GM21360 (cell line): ENCODE data around the gene MEIG1.
"Not testable (repeated sequence)": the region's sequence is repeated elsewhere in the genome, so short reads cannot be mapped to it uniquely, and the experiment has no call there.

Experiments
- ATAC-seq: cut with Tn5 transposase; IDR thresholded peaks from one replicate; pipeline ENCODE4 v1.9.1; 2021; ENCODE audit warnings: mild to moderate bottlenecking, moderate library complexity; ENCODE audit not compliant: unreplicated experiment

The MEIG1 gene

DNA sequence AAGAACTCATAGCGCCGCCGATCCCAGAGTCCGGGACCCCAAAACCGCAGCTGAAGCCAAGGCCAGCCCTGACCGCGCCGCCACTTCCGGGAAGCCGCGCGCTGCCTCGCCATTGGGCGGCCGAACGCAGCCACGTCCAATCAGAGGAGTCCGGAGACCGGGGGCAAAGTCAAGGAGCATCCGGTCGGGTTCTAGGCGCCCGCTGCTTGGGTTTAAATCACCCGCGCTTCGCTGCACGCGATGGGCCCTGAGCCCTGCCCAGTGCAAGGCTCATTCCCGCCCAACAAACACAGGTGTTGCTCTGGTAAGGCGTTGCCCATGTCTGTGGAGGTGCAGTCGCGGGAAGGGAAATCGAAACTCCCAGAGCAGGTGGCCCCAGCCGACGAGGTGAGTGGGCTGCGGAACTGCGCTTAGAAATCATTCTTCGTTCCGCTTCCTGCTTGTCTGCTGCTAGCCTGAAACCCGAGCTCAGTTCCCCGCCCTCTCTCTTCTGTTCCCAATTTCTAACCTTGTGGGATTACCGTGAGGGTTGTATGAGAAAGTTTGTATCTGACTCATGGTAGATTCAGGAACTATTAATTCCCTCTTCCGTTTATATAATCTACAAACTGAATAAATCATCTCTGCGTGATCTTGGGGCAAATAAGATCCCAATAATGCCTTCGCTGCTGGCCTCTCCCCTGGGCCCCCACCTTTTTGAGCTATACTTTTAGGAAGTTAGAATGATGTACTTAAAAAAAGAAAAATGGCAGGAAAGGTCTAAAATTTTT lies 5.0 kb upstream of the MEIG1 start, which contains the start of gene DCLRE1C:
DCLRE1C (minus strand) TSS at position 96 of the 770 bp plus-strand sequence; CDS start at position 10, 86 bp downstream.
- peak; percentile 81 for ATAC-seq

DNA sequence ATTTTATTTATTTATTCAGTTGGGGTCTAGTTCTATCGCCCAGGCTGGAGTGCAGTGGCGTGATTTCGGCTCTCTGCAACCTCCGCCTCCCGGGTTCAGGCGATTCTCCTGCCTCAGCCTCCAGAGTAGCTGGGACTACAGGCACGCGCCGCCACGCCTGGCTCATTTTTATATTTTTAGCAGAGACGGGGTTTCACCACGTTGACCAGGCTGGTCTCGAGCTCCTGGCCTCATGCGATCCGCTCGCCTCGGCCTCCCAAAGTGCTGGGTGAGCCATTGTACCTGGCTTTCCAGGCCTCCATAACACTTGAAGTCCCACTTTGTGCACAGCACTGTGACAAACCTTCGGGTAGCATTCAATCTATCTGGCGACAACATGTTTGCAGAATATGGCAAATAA lies 4.3 kb upstream of the MEIG1 start:
- no peak for ATAC-seq

DNA sequence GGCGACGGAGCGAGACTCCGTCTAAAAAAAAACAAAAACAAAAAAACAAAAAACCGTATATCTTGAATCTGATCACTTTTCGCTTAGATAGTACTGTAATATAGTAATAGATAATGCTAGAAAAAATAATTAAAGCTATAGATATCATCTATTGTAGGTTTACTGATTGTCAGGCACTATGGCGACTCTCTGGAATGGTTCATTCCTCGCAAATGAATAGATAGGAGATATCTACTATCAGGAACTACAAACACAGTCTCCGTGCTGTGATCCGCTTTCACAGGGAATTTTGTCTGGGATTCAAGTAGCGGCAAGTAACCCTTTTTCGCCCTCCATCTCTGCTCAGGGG lies 342 bp upstream of the MEIG1 start:
- ATAC-seq: no peak

DNA sequence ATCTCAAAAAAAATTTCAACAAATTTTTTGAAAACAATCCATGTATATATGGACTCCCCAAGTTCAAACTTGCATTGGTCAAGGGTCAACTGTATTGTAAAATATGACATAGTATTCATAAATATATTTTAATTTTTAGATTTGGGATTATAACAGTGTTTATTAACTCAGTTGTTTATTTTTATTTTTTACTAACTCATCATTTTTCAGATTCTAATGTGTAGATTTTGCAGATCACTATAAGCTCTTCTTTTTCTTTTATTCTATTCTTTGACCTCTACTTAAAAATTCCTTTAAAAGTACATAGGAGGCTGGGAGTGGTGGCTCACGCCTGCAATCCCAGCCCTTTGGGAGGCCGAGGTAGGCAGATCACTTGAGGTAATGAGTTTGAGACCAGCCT lies 8.7 kb downstream of the MEIG1 start:
- no peak for ATAC-seq

DNA sequence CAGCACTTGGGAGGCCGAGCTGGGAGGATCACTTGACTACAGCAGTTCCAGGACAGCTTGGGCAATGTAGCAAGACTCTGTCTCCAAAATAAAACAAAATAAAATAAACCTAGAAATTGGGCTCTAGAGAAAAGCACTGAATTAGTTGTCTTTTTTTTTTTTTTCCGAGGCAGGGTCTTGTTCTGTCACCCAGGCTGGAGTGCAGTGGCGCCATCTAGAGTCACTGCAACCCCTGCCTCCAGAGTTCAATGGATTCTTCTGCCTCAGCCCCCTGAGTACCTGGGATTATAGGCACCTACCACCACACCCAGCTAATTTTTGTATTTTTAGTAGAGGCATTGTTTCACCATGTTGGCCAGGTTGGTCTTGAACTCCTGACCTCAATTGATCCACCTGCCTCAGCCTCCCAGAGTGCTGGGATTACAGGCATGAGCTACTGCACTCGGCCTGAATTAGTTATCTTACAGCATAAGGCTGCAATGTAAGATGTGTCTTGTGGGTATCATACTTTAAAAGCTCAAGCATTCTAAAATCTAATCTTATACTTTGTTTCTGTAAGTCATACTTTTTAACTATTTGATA lies 12.8 kb downstream of the MEIG1 start:
- no peak for ATAC-seq

DNA sequence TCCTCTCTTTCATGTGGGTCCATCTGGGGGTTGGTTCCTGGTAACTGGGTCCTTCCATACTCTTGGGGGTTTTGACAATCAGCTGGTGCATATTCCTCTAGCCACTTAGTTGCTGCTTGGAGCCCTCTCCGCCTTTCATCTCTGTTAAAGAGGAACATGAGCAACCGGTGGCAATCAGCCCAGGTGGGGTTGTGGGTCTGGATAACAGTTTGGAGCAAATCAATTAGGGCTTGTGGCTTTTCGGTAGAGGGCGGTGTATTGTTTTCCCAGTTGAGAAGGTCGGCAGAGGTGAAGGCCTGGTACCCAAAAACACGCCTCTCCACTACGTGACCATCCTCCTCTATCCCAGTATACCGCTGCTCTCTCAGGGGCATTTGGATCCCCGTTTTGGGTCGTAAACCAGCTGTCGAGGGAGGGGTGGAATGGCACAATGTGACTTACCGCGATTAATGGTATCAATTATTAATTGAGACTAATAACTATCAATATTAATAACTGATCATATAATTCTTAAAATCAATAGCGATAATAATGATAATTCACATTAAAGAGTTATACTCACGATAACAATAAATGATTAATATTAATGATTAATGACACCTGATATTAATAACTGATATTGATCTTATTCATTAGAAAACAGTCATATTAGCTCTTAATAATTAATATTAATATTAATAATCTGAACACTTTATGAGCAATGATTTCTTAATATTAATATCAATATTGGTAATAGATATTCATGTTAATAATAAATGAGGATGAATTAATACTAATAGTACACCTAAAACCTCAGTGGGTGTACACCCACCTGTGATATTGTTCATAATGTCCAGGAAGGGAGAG lies 15.2 kb downstream of the MEIG1 start:
- ATAC-seq: not testable (repeated sequence)

DNA sequence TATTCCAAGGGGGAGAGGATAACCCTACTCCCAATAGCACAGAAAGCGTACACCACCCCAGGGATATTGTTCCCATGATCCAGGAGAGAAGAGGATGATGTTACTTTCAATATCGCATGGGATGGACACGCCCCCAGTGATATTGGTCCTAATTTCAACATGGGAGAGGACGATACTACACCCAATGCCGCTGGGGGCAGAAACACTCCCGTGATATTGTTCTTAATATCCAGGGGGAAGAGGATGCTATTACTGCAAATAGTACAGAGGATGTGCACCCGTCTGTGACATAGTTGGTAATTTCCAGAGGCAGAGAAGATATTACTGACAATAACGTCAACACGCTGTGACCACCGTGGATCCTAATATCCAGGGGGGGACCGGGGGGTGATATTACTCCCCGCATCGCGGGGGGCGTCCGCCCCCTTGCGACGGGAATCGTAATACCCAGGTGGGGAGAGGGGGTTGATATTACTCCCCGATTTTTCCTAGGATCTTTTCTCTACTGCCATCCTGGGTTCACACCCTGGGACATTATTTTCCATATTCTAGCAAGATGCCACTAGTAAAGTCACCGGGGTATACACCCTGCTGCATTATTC lies 16.6 kb downstream of the MEIG1 start:
- ATAC-seq: no peak

DNA sequence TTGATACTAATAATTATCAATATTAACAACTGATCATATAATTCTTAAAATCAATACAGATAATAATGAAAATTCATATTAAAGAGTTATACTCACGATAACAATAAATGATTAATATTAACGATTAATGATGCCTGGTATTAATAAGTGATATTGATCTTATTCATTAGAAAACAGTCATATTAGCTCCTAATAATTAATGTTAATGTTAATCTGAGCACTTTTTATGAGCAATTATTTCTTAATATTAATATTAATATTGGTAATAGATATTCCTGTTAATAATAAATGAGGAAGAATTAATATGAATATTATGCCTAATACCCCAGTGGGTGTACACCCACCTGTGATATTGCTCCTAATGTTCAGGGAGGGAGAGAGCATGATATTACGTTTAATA lies 23.6 kb downstream of the MEIG1 start:
- no peak for ATAC-seq

DNA sequence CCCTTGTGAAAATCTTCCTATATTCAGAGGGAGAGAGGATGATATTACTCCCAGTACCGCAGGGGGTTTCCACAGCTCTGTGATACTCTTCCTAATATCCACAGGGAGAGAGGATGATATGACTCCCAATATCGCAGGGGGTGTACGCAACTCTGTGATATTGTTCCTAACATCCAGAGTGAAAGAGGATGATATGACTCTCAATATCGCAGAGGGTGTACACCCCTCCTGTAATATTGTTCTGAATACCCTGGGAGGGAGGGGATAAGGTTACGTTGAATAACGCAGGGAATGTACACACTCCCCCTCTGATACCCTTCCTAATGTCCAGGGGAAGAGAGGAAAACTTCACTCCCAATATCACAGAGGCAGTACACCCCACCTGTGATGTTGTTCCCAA lies 30.4 kb downstream of the MEIG1 start:
- not testable (repeated sequence) for ATAC-seq

DNA sequence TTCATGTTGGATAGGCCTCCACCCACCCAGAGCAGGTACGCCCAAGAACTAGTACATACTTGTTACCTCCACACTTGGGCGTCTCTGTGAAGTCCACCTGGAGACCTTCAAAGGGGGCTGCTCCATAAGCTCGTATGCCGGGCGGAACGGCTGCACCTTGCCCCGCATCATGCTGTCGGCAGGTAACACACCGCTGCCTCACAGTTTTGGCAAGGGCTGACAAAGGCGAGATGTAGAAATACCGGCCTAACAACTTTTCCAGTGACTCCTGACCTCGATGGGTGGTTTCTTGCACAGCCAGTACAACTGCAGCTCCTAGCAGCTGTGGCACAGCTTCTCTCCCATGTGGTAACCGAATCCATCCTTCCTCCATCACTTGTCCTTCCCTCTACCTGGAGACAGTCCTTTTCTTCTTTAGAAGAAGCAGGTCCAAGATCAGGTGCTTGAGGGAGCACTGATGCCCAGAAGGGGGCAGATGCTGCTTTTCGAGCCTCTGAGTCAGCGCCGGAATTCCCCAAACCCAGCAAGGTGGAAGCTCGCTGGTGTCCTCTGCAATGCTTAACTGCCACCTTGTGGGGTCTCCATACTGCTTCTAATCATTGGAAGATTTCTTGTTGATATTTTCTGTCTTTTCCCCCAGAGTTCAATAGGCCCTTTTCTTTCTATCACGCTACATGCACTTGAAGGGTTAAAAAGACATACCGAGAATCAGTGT lies 32.0 kb downstream of the MEIG1 start:
- not testable (repeated sequence) for ATAC-seq

DNA sequence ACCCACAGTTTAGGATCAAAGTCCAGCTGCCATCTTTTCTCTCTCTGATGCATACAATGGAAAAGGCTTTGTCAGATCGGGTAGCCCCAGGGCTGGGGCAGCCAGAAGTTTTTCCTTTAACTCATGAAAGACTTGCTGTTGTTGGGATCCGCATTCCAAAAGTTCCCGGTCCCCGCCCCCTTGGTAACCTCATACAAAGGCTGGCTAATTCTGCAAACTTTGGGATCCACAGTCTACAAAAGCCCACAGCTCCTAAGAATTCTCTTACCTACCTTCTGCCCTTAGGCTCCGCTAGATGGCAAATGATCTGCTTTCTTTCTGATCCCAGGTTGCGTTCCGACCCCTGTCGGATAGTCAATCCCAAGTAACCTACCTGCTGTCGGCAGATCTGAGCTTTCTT lies 33.1 kb downstream of the MEIG1 start:
- not testable (repeated sequence) for ATAC-seq

DNA sequence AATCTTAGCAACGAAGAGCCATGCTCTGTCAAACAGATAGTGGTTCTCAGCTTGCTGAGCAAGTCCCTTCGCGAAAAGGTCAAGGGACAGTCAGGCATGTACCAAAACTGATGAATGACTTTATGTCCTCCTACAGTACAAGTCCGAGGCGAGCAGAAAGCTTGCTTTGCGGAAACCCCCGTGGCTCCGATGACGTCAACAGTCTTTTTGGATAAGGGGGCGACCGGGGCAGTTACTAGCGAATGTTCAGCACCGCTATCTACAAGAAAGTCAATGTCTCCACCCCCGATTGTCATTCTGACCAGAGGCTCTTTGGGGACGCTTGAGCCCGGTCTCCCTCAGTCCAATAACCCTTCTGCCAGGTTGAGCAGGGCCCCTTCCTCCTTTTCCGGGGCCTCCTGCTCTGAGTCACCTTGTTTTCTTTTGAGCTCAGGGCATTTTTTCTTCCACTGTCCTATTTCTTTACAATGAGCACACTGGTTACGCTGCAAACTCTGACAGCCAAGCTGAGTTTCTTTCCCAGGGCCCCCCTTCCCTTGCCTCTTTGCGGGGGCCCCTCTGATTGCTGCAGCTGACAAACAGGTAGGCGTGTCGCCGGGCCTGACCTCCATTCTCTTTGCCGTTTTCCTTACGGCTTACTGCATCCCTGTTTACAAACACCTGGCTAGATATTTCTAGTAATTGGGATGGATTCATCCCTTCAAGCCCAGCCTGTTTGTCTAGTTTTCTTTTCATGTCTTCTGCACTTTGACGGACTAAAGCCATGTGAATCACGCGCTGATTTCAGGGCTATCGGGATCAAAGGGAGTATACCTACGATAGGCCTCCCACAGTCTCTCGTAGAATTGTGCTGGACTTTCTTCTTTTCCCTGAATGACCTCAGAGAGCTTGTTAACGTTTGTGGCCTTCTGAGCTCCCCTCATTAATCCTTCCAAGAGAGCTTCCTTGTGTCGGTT lies 34.6 kb downstream of the MEIG1 start:
- ATAC-seq: not testable (repeated sequence)

DNA sequence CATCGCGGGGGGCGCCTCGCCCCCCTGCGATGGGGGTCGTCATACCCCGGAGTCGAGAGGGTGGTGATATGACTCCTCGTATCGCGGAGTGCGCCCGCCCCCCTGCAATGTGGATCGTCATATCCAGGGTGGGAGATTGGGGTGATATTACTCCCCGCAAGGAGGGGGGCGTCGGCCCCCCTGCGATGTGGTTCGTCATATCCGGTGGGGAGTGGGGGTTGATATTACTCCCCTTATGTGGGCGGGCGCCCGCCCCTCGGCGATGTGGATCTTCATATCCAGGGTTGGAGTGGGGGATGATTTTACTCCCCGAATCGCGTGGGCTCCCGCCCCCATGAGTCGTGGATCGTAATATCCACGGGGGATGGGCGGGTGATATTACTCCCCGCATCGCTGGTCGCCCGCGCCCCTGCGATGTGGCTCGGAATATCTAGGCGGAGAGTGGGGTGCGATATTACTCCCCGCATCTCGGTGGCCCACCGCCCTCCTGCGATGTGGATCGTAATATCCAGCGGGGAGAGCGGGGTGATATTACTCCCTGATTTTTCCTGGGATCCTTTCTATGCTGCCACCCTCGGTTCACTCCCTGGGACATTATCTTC lies 36.9 kb downstream of the MEIG1 start:
- ATAC-seq: no peak

DNA sequence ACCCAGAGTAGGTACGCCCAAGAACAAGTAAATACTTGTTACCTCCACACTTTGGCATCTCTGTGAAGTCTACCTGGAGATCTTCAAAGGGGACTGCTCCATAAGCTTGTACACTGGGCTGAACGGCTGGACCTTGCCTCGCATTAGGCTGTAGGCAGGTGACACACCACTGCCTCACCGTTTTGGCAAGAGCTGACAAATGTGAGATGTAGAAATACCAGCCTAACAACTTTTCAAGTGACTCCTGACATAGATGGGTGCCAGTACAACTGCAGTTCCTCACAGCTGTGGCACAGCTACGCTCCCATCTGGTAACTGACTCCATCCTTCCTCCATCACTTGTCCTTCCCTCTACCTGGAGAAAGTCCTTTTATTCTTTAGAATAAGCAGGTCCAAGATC lies 54.3 kb downstream of the MEIG1 start:
- ATAC-seq: not testable (repeated sequence)

DNA sequence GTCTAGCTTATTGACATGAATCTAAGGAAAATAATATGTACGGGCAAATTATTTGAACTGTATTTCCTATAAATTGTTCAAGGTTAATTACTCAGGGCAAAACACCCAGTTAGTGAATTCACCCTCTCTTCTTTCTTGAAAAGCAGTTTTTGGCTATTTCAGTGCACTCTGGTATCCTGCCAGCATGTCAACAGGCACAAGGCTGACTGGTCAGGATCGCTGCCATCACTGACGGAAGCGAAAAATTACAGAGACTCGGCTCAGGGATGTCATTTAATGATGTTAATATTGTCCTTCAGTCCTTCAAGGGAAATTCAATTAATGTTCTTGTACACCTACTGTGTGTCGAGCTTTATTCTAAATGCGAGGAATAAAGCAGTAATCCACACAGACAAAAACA lies 56.3 kb downstream of the MEIG1 start:
- ATAC-seq: no peak

DNA sequence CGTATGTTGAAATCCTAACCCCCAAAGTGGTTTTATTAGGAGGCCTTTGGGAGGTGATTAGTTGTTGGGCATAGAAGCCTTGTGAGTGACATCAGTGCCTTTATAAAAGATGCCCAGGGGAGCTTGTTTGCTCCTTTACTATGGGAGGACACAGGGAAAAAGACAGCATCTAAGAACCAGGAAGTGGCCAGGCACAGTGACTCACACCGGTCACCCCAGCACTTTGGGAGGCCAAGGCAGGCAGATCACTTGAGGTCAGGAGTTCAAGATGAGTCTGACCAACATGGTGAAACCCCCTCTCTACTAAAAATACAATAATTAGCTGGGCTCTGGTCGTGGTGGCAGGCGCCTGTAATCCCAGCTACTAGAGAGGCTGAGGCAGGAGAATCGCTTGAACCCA lies 61.8 kb downstream of the MEIG1 start:
- not testable (repeated sequence) for ATAC-seq
